Activated CD4-positive, CD25-positive, alpha-beta regulatory T cell treated with anti-CD3 and anti-CD28 coated beads, Interleukin-2, amount 50 U/mL, for 24 hours (primary cell): ENCODE measurements around the gene TEAD1.
"Not testable (repeated sequence)": the region's sequence is repeated elsewhere in the genome, so short reads cannot be mapped to it uniquely, and the experiment has no call there.

ENCODE experiments used
- ATAC-seq, 2 donors: fragments of 150-1000 bp; cut with Tn5 transposase; one replicate each; pipeline ENCODE4 v1.10.0; 2021; ENCODE audit warnings: mild to moderate bottlenecking in 1 of 2, moderate library complexity in 1 of 2

TEAD1 gene

DNA sequence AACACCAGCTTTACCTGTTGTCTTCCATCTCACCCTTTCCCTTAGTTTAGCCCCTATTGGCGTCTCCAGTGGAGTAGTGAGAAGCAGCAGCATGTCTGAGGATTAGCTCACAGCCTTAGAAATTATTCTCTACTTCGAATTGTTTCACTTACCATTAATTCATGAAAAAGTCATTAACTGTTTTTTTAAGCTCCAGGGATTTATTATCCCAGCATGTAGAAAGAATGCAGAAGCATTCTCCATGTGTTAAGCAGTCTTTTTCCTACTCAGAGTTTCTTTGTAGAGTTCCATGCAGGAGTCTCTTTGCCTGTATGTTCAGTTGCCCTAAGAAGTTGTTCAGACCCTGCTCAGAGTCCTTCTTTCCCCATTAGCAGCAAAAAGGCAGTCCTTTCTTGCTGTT is 197.0 kb downstream of the TEAD1 start:
- no peak for ATAC-seq

DNA sequence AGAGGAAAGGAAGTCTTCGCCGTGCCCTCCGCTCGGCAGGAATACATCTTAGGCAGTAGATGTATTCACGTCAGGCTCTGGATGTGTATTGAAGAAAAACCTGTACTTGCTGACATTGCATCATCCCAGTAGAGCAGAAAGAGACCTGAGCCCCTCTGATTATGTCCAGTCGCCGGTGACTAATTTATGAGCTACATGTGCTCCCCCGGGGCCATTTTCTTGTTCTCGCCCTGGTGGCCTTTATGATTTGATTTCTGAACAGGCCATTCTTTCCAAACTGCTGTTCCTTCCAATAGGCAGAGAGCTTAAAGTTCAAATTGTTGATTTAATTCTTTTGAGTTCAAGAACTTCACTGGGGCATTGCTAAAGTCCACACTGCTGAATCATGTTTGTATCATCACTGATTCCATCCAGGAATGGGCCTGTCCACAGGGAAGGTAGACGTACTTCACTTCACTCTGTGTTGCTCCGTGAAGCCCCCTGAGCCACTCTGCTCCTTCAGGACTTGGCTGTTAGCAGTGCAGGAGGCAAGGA is 197.6 kb downstream of the TEAD1 start:
- no peak for ATAC-seq

DNA sequence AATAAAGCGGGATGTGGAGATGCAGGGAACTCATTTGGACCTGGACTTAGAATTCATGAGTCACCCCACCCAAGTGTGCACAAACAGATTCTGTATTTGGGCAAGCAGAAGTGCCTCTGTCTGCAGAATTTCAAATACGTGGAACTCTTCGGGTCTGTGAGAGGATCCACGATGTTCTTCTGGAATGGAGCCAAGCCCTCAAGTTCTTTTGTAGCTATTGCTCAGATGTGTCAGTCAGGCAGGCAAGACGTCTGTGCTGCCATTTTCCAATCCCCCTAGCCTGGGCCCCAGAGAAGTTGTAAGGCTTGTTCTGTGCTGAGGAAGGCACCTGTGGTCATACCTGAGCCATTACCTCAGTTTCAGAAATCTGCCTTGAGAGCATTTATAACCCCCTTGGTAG is 202.1 kb downstream of the TEAD1 start:
- ATAC-seq: no peak

DNA sequence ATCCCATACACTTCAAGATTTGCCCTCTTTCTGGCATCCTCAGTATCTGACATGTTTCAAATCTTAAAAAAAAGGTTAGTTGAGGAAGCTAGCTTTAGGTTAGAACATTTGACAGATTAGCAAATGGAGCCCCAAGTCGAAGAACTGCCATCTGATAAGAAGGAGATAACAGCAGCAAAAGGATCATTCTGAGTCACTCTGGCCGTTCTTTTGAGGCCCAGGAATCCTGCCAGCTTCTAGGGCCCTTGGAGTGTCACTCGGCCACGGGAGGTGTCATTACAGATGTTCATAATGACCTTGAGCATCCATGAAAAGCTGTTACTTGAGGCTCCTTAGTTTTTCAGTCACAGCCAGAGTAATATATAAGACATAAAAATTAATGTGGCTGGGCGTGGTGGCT is 202.8 kb downstream of the TEAD1 start:
- ATAC-seq: no peak

DNA sequence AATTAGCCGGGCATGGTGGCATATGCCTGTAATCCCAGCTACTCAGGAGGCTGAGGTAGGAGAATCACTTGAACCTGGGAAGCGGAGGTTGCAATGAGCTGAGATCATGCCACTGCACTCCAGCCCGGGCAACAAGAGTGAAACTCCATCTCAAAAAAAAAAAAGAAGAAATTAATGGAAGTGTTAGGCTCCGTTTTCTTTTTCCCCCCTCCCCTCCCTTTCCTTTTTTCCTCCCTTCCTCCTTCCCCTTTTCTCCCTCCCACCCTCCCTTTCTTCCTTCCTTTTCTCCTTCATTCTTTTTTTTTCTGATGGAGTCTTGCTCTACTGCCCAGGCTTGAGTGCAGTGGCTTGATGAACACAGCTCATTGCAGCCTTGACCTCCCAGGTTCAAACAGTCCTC is 203.3 kb downstream of the TEAD1 start:
- ATAC-seq: not testable (repeated sequence)

DNA sequence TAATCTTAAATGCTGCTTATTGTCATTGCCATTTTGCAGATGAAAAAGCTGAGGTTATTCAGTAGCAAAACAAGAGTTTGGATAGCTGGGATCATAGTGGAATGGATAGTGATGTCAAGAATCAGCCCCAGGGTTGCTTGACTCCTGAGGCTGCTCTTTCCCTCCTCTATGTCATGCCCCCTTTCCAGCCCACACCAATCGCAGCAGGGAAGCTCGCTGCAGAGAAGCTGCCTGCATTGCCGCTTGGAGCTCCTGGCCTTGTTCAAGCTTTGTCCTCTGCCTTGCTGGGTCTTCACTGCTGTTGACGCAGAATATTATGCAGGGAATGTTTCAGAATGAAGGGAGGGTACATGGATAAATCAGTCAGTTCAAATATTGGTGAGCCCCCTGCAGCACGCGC is 206.1 kb downstream of the TEAD1 start:
- ATAC-seq: no peak

DNA sequence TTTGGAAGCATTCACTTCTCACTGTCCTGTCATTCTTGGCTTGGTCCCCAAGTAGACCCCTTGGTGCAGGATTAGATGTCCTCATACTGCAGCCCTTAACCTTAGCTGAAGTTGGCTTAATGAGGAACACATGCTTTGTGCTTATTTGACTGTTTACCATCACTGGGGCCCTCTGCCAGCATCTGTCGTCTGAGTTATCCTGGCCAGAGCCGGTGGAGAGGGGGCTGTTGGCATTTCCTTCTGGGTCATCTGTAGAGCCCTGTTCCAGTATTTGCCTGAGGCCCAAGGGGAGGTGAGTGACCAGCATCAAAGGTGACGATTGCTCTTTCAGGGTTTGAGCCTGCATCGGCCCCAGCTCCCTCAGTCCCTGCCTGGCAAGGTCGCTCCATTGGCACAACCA is 208.4 kb downstream of the TEAD1 start:
- no peak for ATAC-seq

DNA sequence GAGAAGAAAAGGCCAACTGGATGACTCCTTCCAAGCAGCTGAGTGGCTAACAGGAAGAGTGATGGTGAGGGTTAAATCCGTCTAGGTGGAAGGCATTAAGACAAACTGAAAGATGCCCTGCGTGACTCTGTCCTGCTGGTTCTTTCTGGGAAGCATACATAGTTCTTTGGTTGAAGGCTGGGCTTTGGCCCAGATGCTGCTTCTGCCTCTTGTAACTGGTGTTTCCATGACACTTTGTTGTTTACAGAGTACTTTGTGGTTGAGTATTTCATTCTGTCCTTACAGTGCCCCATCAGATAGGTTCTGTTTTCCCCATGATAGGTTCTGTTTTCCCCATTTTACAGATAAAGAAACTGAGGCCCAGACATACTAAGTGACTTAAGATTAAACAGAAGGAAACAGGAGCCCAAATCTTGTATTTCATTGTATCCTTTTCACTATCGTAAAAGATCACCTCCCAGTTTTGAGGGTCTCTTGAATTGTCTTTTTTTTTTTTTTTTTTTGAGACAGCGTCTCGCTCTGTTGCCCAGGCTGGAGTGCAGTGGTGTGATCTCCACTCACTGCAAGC is 210.6 kb downstream of the TEAD1 start:
- ATAC-seq: no peak

DNA sequence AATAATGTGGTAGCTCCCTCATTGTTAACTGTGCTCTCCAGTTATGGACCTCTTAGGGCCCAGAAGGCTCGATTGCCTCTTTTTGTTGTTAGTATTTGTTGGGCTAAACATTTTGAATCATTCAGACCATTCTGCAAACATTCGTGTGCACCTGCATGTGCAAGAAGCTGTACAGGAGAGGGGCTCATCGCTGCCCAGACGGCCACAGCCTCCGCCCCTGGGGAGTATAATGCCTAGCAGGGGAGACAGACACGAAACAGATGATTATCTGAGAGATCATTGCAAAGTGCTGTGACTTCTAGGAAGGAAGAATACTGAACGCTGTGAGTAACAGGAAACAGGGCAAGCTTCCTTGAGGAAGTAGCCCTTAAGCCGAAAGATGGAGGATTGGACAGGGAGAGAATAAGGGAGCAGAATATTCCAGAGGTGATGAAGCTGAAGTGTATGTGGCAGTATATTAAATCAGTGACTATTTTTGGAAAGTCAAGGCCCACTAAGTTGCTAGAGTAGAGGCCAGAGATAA is 211.6 kb downstream of the TEAD1 start:
- ATAC-seq: no peak

DNA sequence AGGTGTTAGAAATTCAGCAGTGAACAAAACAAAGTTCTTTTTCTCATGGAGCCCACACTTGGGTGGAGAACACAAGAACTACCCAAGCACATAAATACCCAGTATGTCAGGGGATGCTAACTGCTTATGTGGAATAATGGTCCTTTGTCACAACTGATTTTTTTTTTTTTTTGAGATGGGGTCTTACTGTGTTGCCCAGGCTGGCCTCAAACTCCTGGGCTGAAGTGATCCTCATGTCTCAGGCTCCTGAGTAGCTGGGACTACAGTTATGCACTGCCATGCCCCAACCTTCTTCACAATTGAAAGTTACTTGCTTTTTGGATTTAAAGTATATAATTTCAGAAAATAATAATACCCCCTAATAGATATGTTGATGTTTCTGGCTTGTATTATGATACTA is 212.3 kb downstream of the TEAD1 start:
- ATAC-seq: no peak

DNA sequence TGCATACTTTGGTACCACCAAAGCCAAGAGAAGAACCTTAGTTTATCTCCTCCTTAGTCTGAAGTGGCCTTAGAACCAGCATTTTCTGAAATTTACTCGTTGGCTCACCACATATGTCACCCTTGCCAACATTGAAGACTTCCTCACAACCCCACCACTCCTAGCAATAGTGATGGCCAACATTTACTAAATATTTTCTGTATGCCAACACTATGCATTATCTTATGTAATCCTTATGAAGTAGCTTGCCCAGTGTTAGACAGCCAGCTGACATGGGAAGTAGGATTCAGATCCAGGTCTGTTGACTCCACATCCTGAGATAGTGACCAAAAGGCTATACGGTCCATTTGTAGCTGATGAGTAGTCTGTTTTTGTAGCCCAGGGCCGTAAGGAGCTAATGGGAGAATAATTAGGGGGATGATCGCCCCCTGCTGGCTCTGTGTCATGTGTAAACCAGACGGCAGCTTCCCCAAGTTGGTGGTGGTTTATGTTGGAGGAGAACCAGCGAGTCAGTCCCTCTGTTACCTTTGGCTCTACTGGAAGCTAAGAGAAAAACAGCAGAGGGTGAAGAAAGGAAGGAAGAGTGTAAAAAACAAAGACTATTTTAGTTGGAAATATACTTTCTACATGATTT is 214.4 kb downstream of the TEAD1 start:
- no peak for ATAC-seq

DNA sequence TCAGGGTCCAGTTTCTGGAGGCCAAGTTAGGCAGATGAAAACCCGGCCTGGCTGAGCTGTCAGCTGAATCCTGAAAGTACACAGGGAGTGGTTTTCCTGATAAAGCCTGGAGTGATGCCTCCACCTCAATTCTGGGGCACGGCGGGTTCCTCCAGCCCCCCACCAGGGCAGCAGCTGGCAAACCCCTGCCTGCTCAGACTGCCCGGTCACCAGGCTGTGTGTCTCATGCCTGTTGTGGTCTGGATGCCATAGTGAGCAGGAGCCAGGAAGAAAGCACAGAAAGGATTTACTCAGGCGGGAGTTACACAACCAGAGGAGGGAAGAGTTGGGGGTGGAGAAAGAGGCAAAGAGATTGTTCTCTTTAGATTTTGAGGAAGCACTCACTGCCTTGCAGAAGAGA is 215.0 kb downstream of the TEAD1 start:
- ATAC-seq: no peak

DNA sequence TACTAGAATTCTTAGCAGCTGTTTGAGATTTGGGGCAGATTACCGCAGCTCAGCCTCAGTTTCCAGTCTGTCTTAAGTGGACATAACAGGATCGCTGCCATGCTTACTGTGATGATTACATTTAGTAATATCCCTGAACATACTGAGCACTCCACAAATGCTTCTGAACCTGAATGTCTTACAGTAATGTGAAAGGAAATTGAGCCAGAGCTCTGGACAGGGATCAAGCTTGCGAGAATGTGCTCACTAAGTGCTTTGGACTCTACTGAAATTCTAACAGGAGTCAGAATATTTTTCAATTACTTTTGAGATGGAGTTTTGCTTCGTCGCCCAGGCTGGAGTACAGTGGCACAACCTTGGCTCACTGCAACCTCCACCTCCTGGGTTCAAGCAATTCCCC is 216.3 kb downstream of the TEAD1 start:
- no peak for ATAC-seq

DNA sequence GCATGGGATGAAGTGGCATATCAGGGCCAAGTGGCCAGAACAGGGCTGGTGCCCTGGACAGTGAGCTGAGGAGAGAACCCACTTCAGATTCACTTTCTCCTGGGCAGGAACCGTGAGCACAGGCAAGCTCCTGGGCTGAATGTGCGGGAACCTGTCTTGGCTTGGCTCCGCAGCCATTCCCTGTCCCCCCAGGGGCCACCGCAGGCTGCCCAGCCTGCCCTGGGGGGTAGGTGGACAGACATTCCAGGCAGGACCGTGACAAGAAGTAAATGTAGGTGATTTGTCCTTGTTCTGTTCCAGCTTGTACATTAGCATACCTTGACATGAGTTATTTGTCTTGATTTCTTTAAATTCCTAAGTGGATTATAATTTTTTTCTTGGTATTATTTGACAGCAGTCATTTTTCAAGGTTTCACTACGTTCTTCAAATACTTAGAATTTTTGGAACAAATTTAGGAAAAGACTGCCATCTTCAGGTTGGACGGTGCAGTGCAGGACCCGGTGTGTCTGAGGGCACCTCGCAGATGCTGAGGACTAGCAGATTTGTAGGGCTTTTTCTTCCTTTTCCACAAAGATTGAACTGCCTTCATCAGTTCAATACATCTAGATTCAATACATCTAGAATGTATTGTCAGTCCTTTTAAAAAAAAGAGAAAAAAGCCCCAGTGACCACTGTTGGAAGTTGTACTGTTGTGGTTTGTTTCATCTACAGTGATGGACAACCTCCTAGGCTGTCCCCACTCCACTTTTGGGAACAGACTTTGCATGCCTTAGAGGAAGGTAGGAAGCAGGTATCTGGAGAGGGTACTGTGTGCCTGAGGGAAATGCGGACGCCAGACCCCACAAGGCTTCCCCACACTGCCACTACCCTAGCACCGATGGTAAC is 219.8 kb downstream of the TEAD1 start:
- no peak for ATAC-seq

DNA sequence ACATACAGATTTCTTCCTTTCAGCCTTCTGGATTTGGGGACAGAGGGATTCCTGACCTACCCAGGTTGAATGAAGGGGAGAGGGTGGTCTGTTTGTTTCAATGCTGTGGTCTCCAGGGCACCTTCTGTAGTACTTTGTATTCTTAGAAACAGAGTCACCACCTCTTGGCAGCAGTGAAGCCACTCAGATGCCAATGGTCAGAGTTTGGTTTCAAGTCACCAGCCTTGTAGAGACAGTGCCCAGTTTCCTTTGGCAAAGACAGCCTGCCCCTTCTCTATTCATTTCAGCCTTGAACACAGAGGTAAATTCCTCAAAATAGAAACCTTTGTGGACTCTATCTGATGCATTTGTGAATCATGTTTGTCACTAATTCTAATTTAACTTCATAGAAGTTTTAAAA is 223.2 kb downstream of the TEAD1 start:
- no peak for ATAC-seq

DNA sequence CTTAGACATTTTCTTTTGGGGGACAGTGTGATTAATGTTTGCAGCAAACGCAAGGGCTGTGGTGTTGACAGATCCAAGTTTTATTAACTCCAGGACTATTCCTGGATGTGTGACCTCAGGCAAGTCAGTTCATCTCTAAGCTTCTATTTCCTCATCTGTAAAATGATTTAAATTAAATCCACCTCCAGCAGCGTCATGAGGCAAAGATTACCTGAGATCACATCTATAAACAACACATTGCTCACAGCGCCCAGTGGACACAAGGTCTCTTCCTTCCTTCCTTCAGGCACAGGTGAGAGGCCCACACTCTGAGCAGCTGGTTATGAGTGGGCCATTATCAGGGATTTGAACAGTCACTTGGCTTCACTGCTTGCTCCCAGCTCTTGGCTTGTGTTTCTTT is 223.6 kb downstream of the TEAD1 start:
- no peak for ATAC-seq

DNA sequence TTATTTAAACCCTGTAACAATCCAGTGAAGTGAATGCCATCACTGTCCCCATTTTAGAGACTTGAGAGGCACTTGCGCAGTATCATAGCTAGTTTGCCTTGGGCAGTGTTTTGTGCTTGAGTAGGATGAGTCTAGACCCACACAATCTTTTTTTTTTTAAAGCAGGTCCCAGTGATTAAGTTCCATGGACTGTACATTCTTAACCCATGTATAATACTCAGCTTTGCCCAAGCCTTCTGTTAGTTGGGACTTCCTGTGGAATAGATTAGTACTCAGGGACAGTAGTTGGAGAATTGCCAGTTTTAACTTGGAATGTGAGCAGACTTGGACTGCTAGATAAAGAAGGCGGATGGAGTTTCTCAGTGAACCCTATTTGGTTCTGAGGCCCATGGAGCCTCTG is 226.3 kb downstream of the TEAD1 start:
- ATAC-seq: no peak

DNA sequence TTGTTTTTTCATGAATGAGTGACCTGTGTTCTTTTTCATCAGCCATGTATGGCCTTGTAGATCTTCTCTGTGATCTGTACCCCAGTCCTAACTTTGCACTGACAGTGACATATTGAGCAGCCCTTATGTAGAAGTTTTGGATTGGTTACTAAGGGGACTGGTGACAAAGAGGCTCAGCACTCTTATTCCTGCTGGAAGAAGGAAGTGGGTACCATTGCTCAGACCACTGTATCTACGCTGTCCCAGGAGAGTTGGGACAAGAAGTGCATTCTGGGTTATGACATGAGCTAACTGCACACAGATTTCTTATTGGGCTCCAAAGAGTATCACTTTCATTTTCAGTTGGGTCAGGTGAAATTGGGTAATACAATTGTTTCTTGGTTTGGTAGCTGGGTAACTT is 227.1 kb downstream of the TEAD1 start:
- ATAC-seq: no peak

DNA sequence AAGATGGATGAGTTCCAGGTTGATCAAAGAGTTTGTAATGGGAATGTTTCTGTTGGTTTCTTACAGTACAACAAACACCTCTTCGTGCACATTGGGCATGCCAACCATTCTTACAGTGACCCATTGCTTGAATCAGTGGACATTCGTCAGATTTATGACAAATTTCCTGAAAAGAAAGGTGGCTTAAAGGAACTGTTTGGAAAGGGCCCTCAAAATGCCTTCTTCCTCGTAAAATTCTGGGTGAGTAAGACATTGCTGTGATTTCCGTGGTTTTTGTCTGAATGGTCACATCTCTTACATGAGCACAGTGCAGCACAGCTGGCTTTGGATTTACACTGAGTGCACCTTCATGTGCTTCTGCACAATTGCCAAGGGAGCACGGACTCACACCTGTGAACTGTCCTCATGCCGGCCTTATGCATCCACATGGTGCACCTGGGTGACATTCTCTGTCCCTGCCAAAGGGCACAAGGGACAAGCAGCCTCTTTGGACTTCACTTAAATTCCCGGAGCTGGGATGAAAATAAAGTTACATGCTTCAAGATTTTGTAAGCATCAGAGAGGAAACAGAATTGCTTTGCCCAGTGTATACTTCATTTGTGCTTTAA is 227.8 kb downstream of the TEAD1 start:
- ATAC-seq: no peak

DNA sequence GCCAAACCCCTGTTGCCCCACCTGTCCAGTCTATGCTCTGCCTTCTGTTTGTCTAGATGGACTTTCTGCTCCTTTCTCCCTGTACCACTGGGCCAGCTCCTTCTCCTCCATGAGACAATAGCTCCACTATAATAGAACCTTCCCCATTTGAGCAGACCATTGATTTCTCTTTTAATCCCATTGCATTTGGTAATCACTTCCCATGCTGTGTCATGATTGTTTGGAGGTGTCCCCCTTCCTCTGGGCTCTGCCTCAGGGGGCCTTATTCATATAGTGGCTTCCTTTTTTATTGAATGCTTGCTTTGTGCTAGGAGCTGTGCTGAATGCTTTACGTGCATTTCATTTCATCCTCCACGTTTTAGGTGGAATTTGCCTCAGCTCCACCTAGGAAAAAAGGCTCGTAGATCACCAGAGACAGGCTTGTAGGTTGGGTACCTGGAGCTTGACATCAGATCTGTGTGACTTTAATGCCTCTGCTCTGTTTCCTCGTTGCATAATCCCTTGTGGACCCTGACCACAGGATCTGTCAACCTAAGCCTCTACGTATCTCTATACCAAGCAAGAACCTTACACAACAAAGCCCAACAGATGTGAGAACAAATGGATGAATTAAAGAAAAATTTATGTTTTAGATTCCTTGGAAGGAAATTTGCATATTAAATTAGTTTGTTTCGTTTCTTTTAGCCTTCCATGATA is 228.7 kb downstream of the TEAD1 start:
- no peak for ATAC-seq

DNA sequence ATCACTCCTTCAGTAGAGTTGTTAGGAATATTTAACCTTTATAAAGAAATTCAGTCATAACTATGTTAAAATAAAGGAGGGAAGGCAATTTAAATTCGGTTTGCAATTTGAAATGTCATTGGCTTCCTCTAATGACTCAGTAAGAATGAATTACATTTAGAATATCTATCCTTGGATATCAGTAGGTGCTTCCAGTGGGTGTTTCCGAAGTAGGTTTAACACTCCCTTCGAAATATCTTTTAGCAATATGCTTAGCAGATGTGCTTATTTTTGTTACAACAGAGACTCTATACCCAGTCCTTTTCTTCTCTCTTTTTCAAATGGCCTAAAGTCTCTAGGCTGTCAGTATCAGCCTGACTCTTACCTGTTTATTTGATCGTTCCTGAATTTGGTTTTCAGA is 231.2 kb downstream of the TEAD1 start:
- ATAC-seq: no peak

DNA sequence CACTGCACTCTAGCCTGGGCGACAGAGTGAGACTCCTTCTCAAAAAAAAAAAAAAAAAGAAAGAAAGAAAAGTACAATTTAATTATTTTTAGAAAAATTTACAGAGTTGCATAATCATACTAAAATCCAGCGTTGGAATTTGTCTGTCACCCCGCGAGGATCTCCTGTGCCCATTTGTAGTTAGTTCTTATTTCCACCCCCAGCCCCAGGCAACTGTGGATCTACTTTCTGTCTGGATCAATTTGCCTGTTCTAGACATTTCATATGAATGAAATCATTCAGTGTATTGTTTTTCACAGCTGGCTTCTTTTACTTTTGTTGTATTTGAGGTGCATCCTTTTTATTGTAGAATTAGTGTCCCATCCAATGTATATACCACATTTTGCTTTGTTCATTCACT is 232.3 kb downstream of the TEAD1 start:
- no peak for ATAC-seq

DNA sequence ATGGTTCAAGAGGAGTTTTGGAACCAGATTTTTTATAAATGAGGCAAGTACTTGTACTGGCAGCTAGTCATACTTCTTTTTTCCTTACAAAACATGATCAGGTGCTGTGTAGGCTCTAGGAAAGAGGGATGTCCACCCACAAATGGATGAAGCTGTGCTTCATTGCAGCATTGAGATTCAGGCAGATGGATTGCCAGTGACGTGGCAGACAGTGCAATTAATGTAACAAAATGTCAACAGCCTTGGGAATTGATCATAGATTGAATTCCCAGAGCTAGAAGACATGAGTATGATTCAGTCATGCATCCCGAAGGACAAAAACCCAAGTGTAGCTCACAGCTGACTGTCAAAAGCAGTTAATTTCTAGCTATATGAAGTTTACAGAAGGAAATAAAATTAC is 235.7 kb downstream of the TEAD1 start:
- no peak for ATAC-seq
